Omental fat pad (tissue), 4 donors: ENCODE data around the gene SLC35D2. TPM values are rescaled to one million over a fixed set of nuclear protein-coding genes. Genes with fewer than 3 reads are reported as not detected.

Experiments
- ATAC-seq: fragments of 150-250 bp; one replicate; pipeline ENCODE4 v1.9.1; 2016; ENCODE audit warnings: mild to moderate bottlenecking, moderate library complexity; ENCODE audit not compliant: low FRiP score
- DNase-seq: peaks from one replicate; pipeline ENCODE4 v3.0.0-alpha.2; 2019; ENCODE audit warnings: low spot score
- total RNA-seq, 4 donors: library from RNA; depleted of rRNA; stranded (reverse); fragments of >200 nt; gene quantifications; one replicate each; pipeline ENCODE4 v1.1.0, GENCODE V29; 2016
- TF ChIP-seq, protein P1 (sequence below), 3 donors: fragments of 450-650 bp; IDR thresholded peaks; one replicate each; pipeline ENCODE4 v1.5.1; 2016 to 2017; ENCODE audit warnings: antibody characterized with exemption in 3 of 3, mild to moderate bottlenecking in 3 of 3, moderate library complexity in 2 of 3

Gene SLC35D2
- total RNA-seq, 4 donors from 2014 or later: 13.8 to 18.4 (median 15.7) TPM

DNA sequence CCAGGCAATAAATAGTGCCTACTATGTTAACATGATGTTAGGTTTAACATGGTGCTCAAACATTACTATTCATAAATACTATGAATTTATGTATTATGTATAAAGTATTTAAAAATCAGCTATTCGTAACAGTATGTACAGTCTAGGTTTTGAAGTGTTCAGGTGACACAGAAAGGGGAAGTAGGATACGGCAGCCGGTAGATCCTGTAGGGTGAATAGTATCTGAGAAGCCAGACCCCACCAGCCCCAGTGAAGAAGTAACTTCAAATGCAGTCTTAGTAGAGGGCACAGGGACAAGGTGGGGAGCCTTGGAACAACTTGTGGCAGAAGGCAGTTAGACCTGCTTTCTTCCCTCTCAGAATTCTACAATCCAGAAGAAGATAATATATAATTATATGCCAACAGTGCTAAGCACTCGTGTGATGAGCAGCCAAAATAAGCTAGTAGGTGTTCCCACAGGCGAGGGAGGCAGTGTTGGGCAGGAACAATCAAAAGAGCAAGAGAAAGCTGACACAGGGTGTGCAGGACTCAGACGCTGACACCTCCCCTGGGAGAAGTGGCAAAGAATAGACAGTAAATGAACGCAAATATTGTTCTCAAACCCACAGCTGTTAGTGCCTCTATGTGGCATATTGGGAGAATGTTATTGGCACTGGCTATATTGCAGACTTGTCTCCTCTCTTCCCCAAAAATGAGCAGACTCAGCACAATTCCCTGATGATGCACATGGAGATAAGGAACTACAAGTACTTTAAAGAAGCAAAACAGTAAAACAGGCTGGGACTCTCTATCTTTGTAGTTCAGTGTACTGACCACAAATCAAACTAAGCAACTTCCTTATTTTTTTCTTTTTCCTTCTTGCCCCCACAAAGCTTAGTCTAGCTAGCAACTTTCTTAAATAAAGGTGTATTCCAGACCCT lies 30.1 kb upstream of the SLC35D2 start:
- TF ChIP-seq, protein P1, sequence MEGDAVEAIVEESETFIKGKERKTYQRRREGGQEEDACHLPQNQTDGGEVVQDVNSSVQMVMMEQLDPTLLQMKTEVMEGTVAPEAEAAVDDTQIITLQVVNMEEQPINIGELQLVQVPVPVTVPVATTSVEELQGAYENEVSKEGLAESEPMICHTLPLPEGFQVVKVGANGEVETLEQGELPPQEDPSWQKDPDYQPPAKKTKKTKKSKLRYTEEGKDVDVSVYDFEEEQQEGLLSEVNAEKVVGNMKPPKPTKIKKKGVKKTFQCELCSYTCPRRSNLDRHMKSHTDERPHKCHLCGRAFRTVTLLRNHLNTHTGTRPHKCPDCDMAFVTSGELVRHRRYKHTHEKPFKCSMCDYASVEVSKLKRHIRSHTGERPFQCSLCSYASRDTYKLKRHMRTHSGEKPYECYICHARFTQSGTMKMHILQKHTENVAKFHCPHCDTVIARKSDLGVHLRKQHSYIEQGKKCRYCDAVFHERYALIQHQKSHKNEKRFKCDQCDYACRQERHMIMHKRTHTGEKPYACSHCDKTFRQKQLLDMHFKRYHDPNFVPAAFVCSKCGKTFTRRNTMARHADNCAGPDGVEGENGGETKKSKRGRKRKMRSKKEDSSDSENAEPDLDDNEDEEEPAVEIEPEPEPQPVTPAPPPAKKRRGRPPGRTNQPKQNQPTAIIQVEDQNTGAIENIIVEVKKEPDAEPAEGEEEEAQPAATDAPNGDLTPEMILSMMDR (IDR thresholded peaks at IDR 0.05): no peak
- ATAC-seq (no peak), DNase-seq (no peak)

DNA sequence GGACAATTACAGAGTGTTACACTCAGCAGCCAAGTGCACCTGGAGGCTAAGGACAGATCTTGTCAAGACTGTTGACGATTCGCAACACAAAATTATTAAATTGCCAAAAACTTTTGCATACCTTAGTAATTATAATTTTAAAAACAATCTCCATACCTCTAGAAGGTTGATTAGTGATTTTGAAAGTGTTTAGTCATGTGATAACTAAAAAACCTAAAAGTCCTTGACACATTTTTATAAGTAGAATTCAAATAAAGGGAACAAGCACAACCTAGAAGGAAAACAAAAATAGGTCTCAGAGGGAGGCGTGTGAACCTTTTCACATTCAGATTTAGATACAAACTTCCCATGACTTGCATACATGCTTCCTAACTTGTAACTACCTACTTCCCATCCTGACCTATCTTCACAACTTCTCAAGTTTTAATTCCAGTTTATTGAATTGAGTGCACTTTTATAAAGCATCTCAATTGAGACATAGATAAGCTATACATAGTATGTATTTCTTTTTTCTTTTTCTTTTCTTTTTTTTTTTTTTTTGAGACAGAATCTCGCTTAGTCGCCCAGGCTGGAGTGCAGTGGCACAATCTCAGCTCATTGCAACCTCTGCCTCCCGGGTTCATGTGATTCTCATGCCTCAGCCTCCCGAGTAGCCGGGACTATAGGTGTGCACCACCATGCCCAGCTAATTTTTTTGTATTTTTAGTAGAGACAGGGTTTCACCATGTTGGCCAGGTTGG lies 28.8 kb upstream of the SLC35D2 start:
- ATAC-seq (no peak), DNase-seq (no peak)
- TF ChIP-seq, protein P1 (IDR thresholded peaks at IDR 0.05): no peak

DNA sequence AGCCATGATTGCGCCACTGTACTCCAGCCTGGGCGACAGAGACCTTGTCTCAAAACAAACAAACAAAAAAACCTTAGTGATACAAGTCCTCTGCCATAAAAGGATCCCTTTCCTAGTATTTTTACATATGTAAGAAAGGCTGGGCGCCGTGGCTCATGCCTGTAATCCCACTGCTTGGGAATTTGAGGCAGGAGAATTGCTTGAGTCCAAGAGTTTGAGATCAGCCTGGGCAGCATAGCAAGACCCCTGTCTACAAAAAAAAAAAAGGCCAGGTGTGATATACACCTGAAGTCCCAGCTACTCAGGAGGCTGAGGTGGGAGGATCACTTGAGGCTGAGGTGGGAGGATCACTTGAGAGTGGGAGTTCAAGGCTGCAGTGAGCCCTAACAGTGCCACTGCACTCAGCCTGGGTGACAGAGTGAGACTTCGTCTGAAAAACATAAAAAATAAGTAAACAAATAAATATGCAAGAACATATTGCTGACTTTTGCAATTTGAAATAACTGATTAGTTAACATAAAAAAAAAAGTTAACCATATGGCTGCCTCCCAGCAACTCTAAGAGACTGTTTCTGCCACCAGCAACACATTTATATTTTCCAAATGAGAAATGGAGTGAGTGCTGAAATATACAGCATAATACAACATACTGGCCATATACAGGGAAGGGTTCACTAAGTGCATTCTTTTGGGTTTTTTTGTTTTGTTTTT lies 27.8 kb upstream of the SLC35D2 start:
- DNase-seq (no peak), ATAC-seq (no peak)
- TF ChIP-seq, protein P1 (IDR thresholded peaks at IDR 0.05): no peak

DNA sequence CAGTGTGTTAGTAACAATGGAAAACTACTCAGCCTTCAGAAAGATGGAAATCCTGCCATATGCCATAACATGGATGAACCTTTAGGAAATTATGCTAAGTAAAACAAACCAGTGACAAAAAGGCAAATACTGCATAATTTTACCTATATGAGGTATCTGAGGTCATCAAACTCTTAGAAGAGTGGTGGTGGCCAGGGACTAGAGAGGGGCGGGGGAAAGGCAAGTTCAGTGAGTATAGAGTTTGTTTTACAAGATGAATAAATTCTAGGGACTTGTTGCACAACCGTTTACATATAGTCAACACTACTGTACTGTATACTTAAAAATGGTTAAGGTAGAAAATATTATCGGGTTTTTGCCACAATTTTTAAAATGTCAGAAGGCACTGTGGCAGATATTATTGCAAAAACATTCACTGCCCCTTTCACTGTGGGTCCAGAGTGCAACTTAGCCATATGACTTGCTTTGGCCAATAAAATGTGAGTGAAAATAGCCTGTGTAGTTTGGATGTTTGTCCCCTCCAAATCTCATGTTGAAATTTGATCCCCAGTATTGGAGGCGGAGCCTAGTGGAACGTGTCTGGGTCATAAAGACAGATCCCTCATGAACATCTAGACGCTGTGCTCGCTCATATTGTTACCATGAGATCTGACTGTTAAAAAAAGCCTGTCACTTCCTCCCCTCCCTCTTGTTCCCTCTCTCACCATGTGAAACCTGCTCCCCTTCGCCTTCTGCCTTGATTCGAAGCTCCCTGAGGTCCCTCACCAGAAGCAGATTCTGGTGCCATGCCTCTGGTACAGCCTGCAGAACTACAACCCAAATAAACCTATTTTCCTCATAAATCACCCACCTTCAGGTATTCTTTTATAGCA lies 25.1 kb upstream of the SLC35D2 start:
- TF ChIP-seq, protein P1 (IDR thresholded peaks at IDR 0.05): no peak
- DNase-seq (no peak), ATAC-seq (no peak)

DNA sequence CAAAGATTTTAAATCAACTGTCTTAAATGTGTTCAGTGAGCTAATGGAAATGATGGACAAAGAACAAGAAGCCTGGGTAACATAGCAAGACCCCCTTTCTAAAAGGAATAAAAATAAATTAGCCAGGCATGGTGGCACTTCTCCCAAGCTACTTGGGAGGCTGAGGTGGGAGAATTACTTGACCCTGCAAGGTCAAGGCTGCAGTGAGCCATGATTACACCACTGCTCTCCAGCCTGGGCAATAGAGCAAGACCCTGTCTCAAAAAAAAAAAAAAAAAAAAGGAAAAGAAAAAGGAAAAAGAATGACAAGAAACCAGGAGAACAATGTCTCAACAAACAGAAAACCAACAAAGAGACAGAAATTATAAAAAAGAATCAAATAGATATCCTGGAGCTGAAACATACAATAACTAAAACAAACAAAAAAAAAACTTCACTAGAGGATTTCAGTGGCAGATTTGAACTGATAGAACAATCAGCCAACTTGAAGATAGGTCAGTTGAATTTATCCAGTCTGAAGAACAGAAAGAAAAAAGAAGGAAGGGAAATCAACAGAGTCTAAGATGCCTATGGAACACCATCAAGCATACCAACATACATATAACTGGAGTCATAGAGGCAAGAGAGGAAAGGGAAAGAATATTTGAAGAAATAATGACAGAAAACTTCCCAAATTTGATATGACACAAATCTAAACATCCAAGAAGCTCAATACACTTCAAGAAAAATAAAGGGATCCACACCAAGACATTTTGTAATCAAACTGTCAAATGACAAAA lies 16.8 kb upstream of the SLC35D2 start:
- DNase-seq: no peak
- no peak for ATAC-seq
- TF ChIP-seq, protein P1 (IDR thresholded peaks at IDR 0.05): no peak

DNA sequence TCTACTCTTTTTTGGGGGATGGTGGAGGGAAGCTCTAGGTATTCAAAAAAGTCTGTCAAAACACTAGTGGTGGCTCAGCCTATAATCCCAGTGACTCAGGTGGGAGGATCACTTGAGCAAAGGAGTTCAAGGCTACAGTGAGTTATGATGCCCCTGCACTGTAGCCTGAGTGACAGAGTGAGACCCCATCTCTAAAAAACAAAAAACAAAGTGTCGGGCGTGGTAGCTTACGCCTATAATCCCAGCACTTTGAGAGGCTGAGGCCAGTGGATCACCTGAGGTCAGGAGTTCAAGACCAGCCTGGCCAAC lies 15.8 kb upstream of the SLC35D2 start:
- ATAC-seq (no peak), DNase-seq (no peak)
- TF ChIP-seq, protein P1 (IDR thresholded peaks at IDR 0.05): no peak
